GM19035 (cell line): ENCODE results near the gene RASSF7.

ENCODE experiments used
- ATAC-seq: cut with Tn5 transposase; IDR thresholded peaks from one replicate; pipeline ENCODE4 v1.9.1; 2021; ENCODE audit not compliant: unreplicated experiment

Gene RASSF7

GRCh38 chr11:581752-582151 lies 21.0 kb downstream of the RASSF7 start:
- ATAC-seq: no peak

DNA sequence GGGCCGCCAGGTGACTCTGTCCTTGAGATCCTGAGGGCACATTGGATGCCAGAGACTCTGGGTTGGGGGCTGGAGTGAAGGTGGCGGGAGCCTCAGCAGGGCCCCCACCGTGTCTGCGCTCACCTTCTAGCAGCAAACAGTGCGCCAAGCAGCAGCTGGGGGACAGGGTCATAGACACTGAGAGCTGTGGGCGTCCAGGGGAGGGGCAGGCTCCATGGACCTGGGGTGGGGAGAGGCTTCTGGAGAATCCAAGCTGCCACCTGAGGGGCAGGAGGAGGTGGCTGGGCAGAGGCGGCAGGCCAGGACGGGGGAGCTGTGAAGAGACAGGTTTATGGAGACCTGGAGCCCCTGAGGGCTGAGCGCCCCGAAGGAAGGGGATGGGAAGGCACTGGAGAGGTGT lies 23.5 kb downstream of the RASSF7 start:
- ATAC-seq: no peak

DNA sequence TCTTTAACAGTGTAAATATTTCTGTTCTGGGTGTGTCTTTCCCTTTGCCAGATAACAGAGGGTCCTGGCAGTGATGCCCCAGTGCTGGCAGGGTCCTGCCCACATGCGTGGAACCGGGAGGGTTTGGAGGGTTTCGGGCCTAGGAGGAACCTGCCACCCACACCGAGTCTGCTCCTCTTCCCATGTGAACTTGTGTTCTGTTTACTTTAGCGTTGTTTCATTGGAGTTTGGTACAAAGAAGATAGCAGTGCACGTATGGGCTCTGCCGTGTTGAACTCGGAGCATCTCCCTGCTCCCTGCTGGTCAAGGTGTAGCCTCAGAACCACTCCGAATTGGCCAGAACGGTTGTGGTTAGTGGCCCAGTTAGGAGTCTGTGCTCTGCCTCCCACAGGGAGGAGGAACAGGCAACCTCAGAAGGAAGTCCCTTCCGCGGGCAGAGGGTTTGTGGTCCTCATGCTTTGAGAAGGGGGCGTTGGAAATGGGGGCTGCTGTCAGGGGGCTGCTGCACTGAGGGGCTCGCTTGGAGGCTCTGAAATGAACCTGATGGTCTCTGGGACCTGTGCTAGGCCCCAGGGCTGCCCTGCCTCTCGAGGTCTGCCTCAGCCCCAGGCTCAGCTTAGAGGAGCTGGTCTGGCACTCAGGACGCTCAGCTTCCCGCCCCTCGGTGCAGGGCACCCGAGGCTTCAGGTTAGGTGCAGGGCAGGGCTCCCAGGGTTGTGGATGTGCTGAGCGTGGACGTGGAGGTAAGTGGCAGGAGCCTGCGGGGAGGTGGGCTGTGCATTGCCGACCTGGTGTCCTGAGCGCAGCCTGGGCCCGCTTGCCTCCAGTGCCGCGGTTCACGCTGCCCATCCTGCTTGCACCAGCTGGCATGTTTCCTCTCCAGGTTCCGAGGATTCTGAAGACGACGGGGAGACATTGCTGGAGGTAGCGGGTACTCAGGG lies 25.9 kb downstream of the RASSF7 start:
- ATAC-seq: no peak

DNA sequence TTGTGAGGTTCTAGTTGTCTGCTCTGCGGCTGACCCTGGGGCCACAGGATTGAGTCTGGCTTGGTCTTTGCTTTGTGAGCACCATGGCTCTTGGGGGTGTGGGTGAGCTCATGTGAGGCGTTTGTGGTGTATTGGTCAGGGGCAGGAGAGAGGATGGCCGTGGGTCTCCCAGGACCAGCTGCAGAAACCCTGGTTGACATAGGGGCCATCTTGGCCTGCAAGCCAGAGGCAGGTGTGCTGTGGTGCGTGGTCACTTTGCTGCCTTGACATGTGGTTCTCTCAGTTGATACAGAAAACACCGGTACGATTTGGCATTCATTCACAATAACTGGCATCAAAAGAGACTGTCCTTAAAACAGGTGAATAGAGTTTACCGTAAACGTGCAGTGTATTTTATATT lies 26.8 kb downstream of the RASSF7 start:
- no peak for ATAC-seq

DNA sequence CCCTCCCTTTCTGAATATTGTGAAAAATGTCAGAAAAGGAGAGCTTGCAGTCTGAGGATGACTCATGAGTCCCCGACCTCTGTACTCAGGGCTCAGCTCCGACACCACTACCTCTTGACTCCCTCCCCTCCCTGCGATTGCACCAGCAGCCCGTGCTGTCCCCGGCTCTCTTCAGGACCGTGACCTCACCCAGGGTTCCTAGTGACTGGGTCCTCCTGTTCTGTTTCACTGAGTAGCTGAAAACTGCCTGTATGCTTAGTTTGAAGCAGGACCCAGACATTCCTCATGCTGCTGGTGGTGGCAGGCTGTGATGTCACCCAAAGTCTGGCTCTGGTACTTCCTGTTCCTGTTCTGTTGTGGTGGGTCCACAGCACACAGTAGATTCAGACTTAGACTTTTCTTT lies 27.2 kb downstream of the RASSF7 start:
- no peak for ATAC-seq

DNA sequence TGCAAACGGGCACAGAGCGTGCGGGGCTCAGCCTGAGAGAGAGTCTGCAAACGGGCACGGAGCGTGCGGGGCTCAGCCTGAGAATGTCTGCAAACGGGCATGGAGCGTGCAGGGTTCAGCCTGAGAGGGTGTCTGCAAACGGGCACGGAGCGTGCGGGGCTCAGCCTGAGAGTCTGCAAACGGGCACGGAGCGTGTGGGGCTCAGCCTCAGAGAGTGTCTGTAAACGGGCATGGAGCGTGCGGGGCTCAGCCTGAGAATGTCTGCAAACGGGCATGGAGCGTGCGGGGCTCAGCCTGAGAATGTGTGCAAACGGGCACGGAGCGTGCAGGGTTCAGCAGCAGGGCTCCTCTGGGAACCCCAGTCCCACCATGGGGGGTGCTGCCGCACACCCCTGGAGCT lies 29.0 kb downstream of the RASSF7 start:
- no peak for ATAC-seq

DNA sequence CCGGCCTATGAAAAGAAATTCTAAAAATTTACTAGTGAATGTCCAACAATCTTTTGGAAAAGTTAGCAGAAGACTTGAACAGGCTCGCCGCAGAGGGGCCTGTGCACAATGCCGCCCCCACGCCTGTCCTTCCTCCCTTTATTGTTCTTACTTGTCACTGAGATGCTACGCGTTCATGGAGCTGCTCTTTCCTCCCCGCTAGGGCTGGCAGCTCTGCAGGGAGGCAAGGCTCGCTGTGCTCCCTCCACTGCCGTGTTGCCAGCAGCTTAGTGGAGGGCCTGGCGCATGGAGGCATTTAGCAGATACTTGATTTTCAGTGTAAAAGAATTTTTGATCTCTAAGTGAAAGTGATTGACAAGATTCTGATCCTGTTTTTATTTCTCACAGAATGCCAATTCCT lies 30.2 kb downstream of the RASSF7 start:
- ATAC-seq: no peak

- ATAC-seq: no peak
Observed at GRCh38 chr11:592501-592900, 31.7 kb downstream of the RASSF7 start.

- no peak for ATAC-seq
Observed at GRCh38 chr11:592918-593317, 32.1 kb downstream of the RASSF7 start.

DNA sequence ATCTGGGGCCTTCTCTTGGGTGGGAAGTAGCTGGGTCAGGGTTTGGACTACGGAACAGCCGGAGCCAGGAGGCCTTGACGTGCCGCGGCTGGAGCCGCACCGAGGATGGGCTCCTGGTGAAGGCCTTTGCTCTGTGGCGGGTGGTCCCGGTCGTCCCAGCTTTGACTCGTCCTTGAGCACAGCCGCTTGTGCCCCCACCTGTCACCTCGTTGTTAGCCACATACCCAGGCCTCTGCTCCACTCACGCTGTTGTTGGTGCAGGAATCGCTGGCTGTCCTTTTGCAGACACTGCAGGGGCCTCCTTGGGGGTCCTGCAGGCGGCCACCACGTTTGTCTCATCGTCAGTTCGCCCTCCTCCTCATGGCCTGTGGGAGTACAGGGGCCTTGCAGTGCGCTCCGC lies 32.6 kb downstream of the RASSF7 start:
- no peak for ATAC-seq

DNA sequence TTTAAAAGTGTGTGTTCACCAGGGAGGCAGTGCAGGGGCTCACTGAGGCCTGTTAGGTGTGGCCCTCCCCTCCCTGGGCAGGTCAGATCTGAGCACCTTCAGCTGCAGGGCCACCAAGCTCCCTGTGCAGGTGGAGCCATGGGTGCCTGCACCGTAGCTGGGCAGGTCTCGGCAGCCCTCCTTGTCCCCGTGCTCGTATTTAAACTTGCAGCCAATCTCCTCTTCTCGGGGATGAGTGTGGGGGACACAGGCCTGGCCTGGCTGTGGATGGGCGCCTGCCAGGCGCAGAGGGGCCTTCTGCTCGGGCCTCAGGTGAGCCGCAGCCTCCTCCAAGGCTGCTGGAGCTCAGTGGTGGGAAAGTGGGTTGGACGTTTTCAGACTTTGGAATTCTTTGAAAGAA lies 34.6 kb downstream of the RASSF7 start:
- ATAC-seq: no peak

- ATAC-seq: no peak
Observed at GRCh38 chr11:596374-596773, 35.6 kb downstream of the RASSF7 start.

DNA sequence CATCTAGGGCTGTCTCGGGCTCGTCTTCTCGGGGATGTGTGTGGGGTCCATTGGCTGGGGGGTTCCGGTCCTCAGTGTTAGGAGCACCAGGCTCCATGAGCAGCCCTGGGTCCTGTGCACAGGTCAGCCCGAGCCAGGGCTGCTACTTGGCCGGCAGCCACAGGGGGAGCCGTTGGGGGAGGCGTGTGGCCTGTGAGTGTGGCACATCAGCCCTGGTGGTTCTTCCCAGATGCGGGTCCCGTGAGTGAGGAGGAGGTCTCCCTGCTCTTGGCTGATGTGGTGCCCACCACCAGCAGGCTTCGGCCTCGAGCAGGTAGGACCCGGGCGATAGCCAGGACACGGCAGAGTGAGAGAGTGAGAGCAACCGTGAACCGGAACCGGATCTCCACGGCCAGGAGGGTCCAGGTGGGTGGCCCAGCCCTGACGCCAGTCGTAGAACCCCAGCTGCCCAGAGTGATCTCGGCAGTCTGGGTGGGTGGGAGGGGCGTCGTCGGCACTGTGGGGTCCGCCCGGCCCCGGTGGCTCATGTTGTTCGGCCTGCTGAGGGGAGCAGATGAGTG lies 36.5 kb downstream of the RASSF7 start:
- no peak for ATAC-seq

GRCh38 chr11:598005-598680 lies 37.4 kb downstream of the RASSF7 start:
- ATAC-seq: no peak

GRCh38 chr11:601573-602245 lies 40.9 kb downstream of the RASSF7 start:
- ATAC-seq: no peak

DNA sequence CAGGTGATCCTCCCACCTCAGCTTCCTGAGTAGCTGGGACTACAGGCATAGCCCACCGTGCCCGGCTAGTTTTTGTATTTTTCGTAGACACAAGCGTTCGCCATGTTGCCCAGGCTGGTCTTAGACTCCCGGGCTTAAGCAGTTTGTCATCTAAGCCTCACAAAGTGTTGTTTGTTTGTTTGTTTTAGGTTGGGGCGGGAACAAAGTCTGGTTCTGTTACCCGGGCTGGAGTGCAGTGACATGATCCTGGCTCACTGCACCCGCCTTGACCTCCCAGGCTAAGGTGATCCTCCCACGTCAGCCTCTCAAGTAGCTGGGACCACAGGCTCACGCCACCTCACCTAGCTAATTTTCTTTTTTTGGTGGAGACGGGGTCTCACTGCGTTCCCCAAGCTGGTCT lies 42.4 kb downstream of the RASSF7 start:
- no peak for ATAC-seq

DNA sequence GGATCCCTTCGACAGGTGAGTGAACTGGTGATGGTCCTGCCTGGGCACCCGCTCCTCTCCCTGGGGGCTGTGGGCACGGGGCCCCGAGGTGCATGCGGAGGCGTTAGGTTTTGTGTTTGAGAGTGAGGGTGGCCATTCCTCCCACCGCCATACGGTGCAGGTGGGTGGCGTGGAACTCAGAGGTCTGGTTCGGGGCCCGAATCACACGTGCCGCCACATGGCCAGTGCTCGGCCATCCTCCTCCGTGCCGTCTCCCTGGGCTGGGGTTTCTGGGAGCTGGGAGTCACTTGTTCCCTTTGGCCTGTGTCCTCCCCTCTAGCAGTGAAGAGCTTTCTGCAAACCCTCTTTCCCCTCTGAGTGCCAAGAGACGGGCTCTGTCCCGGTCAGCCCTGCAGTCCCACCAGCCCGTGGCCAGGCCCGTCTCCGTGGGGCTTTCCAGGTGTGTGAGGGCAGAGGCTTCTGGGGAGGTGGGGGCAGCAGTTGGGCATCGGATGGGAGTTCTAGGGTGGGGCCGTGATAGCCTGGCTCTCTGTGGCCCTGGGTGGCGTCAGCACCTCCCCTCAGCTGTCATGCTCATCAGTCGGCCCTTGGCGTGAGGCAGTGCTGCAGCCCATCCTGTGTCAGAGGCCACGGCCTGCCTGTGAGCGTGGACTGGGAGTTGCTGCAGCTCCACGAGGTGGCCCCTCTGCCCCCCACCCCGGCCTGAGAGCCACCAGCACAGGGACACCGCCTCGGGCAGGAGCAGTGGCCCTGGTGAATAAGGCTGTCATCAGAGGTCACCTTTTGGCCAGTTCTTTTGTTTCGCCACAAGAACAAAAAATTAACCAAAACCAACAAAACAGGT lies 44.7 kb downstream of the RASSF7 start:
- ATAC-seq: no peak

GRCh38 chr11:606245-606644 lies 45.5 kb downstream of the RASSF7 start:
- no peak for ATAC-seq

DNA sequence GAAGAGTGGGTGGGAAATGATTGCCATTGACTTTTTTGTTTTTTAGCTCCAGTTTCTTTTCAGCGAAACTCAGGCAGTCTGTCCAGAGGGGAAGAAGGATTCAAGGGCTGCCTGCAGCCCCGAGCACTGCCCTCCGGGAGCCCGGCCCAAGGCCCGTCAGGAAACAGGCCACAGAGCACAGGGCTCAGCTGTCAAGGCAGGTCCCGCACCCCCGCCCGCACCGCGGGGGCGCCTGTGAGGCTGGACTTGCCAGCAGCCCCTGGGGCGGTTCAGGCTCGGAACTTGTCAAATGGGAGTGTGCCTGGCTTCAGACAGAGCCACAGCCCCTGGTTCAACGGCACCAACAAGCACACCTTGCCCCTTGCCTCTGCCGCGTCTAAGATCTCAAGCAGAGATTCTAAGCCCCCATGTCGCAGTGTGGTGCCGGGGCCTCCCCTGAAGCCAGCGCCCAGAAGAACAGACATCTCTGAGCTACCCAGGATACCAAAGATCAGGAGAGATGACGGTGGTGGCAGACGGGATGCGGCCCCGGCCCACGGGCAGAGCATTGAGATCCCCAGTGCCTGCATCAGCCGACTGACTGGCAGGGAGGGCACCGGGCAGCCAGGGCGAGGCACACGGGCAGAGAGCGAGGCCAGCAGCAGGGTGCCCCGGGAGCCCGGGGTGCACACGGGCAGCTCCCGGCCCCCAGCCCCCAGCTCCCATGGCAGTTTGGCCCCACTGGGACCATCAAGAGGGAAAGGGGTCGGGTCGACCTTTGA lies 46.4 kb downstream of the RASSF7 start:
- ATAC-seq: no peak
